HG03565 (cell line): ENCODE measurements around the gene TAAR1.

Source experiments
- ATAC-seq: cut with Tn5 transposase; IDR thresholded peaks from one replicate; pipeline ENCODE4 v1.9.1; 2021; ENCODE audit warnings: mild to moderate bottlenecking, moderate library complexity; ENCODE audit not compliant: unreplicated experiment

TAAR1 gene

GRCh38 chr6:132596201-132596600 is 62.8 kb downstream of the TAAR1 start:
- ATAC-seq, result no peak
